CD14-positive monocyte (primary cell): Measurements from ENCODE around the gene AGFG1. TPM values are rescaled to one million over a fixed set of nuclear protein-coding genes. Genes with fewer than 3 reads are reported as not detected.

ENCODE experiments used
- DNase-seq, 3 donors: peaks; one replicate each; pipeline ENCODE4 v3.0.0-alpha.2; 2011 to 2022
- H2AFZ ChIP-seq: 2 replicates; pipeline ENCODE4 v1.6.0; 2012; ENCODE audit warnings: mild to moderate bottlenecking, low read depth, low read length, inconsistent platforms; ENCODE audit not compliant: insufficient read depth, poor library complexity, severe bottlenecking
- H3K27ac ChIP-seq, 2 donors: 1 replicate in 1 of 2; 2 replicates in 1 of 2; pipeline ENCODE4 v1.5.1; 2012 to 2013; ENCODE audit warnings: low read length in 2 of 2, control low read depth in 1 of 2, inconsistent platforms in 1 of 2, low read depth in 1 of 2, mild to moderate bottlenecking in 1 of 2
- H3K27me3 ChIP-seq, 2 donors: one replicate each; pipeline versions ENCODE4 v1.6.0 to v1.6.1; 2011 to 2013; ENCODE audit warnings: low read length in 2 of 2; ENCODE audit not compliant: control insufficient read depth in 2 of 2, insufficient read depth in 2 of 2
- H3K36me3 ChIP-seq, 2 donors: replicated peaks in 1 of 2; 1 replicate in 1 of 2; 2 replicates in 1 of 2; pipeline versions ENCODE4 v1.5.1 to v1.6.1; 2012 to 2013; ENCODE audit warnings: low read length in 2 of 2, control low read depth in 1 of 2, inconsistent platforms in 1 of 2, mild to moderate bottlenecking in 1 of 2; ENCODE audit not compliant: insufficient read depth in 2 of 2, control insufficient read depth in 1 of 2
- H3K4me1 ChIP-seq, 2 donors: 1 replicate in 1 of 2; 2 replicates in 1 of 2; pipeline versions ENCODE4 v1.5.1 to v1.6.1; 2012 to 2013; ENCODE audit warnings: low read length in 2 of 2, control low read depth in 1 of 2, inconsistent platforms in 1 of 2, mild to moderate bottlenecking in 1 of 2, moderate library complexity in 1 of 2; ENCODE audit not compliant: insufficient read depth in 2 of 2, control insufficient read depth in 1 of 2
- H3K4me2 ChIP-seq: replicated peaks from 2 replicates; pipeline ENCODE3; 2012; ENCODE audit warnings: low read length, moderate library complexity, mild to moderate bottlenecking; ENCODE audit not compliant: poor library complexity, severe bottlenecking; ENCODE audit errors: extremely low read depth
- H3K4me3 ChIP-seq, 3 experiments: fragments of 200-600 bp in 1 of 3; sonication (generic) in 1 of 3; replicated peaks in 1 of 3; 1 replicate in 2 of 3; 2 replicates in 1 of 3; pipeline ENCODE4 v1.5.1; 2011 to 2013; ENCODE audit warnings: low read length in 3 of 3, mild to moderate bottlenecking in 3 of 3, control low read depth in 2 of 3, low read depth in 2 of 3, inconsistent platforms in 1 of 3, moderate library complexity in 1 of 3
- H3K79me2 ChIP-seq: 2 replicates; pipeline ENCODE4 v1.6.0; 2012; ENCODE audit warnings: mild to moderate bottlenecking, control low read depth, inconsistent platforms, low read length, moderate library complexity; ENCODE audit not compliant: insufficient read depth
- H3K9ac ChIP-seq: 2 replicates; pipeline ENCODE4 v1.6.0; 2017; ENCODE audit warnings: low read length, mild to moderate bottlenecking; ENCODE audit not compliant: insufficient read depth, poor library complexity, severe bottlenecking
- H3K9me3 ChIP-seq, 2 donors: replicated peaks in 1 of 2; 1 replicate in 1 of 2; 2 replicates in 1 of 2; pipeline versions ENCODE4 v1.5.1 to v1.6.1; 2012 to 2013; ENCODE audit warnings: low read length in 2 of 2, control low read depth in 1 of 2; ENCODE audit not compliant: control insufficient read depth in 1 of 2, insufficient read depth in 1 of 2
- H4K20me1 ChIP-seq: 2 replicates; pipeline ENCODE4 v1.6.0; 2012; ENCODE audit warnings: mild to moderate bottlenecking, low read length, control low read depth, moderate library complexity; ENCODE audit not compliant: insufficient read depth
- H3K27ac Mint-ChIP-seq, 7 donors: one replicate each; pipeline ENCODE4 v1.8.0; 2020; ENCODE audit warnings: mild to moderate bottlenecking in 7 of 7, mixed read lengths in 7 of 7, moderate library complexity in 6 of 7, inconsistent platforms in 2 of 7
- H3K27me3 Mint-ChIP-seq, 3 donors: one replicate each; pipeline ENCODE4 v1.8.0; 2021 to 2022; ENCODE audit warnings: low read depth in 3 of 3, mild to moderate bottlenecking in 3 of 3, mixed read lengths in 3 of 3, moderate library complexity in 3 of 3, inconsistent platforms in 1 of 3
- H3K36me3 Mint-ChIP-seq, 2 donors: one replicate each; pipeline ENCODE4 v1.8.0; 2020; ENCODE audit warnings: mixed read lengths in 2 of 2, inconsistent platforms in 1 of 2, mild to moderate bottlenecking in 1 of 2
- H3K4me1 Mint-ChIP-seq: one replicate; pipeline ENCODE4 v1.8.0; 2020; ENCODE audit warnings: mild to moderate bottlenecking, mixed read lengths
- H3K4me3 Mint-ChIP-seq, 2 donors: one replicate each; pipeline ENCODE4 v1.8.0; 2020; ENCODE audit warnings: mild to moderate bottlenecking in 2 of 2, mixed read lengths in 2 of 2, moderate library complexity in 1 of 2
- H3K9me3 Mint-ChIP-seq, 7 donors: one replicate each; pipeline ENCODE4 v1.8.0; 2020 to 2022; ENCODE audit warnings: mixed read lengths in 7 of 7, mild to moderate bottlenecking in 6 of 7, moderate library complexity in 6 of 7, inconsistent platforms in 2 of 7
- CTCF ChIP-seq: fragments of 200-600 bp; IDR thresholded peaks from one replicate; pipeline ENCODE4 v1.8.0; 2022; ENCODE audit warnings: antibody characterized with exemption, mild to moderate bottlenecking
- WGBS: methylation state at CpG from one replicate; pipeline ENCODE4 v1.1.5; 2013; ENCODE audit warnings: missing lambda C conversion rate; ENCODE audit not compliant: insufficient coverage; 5-methylcytosine and 5-hydroxymethylcytosine counted together
- intact Hi-C, 2 donors: fragments of 100-400 bp; cut with micrococcal nuclease; formaldehyde crosslinking; loops; one replicate each; pipeline versions ENCODE4 v1.15.0 to v1.15.1; 2023
- polyA plus RNA-seq, 3 donors: library from polyadenylated mRNA; depleted of rRNA in 1 of 3; unstranded in 2 of 3; stranded (reverse) in 1 of 3; fragments of 300-500 nt in 2 of 3; fragments of >200 nt in 1 of 3; fragmentation: Illumina TruSeq in 2 of 3; gene quantifications; 1 replicate in 2 of 3; 2 replicates in 1 of 3; pipeline ENCODE4 v1.2.3, GENCODE V29; 2012 to 2021

The AGFG1 gene
- polyA plus RNA-seq, 3 donors: 17.3 to 76.1 (median 56.9) TPM

GRCh38 chr2:227450311-227450841, 21.6 kb upstream of the AGFG1 start:
- intact Hi-C loops: loop anchor here in 1 of 2 donors (5.0 kb wide), 1 partner anchor 33 kb away; no protein-coding TSS in a partner anchor
- peaks cover 0 to 2% (median 1%) of the 10 kb centered on the region in 3 donors for H3K27me3 Mint-ChIP-seq
- no peak for TF ChIP-seq CTCF
- peak overlapping the region; percentile 54 for H3K4me2 ChIP-seq
- no peak overlapping the region for H2AFZ ChIP-seq
- H4K20me1 ChIP-seq: no peaks in the 10 kb centered on the region
- H3K27ac Mint-ChIP-seq: peak overlapping the region; percentile 88 to 96 (median 93)
- no peaks in the 10 kb centered on the region for H3K79me2 ChIP-seq
- H3K4me1 Mint-ChIP-seq: peaks cover 77% of the 10 kb centered on the region
- H3K4me3 Mint-ChIP-seq: peak overlapping the region in 1 of 2 donors; percentile 57
- H3K9me3 Mint-ChIP-seq: peaks cover 0 to 2% (median 0%) of the 10 kb centered on the region in 7 donors
- no peak overlapping the region for H3K9ac ChIP-seq
- H3K27me3 ChIP-seq: no peaks in the 10 kb centered on the region
- H3K4me1 ChIP-seq: peaks cover 60 to 78% of the 10 kb centered on the region in 2 donors
- DNase-seq: peak in 2 of 3 donors; percentile 51 to 68
- no peaks in the 10 kb centered on the region for H3K9me3 ChIP-seq
- H3K4me3 ChIP-seq: peak overlapping the region in 1 of 3 experiments; percentile 29
- H3K36me3 ChIP-seq: no peaks in the 10 kb centered on the region
- no CpG with 5 or more reads among the region's 5 CpGs for WGBS
- H3K36me3 Mint-ChIP-seq: no peaks in the 10 kb centered on the region
- peak overlapping the region; percentile 51 to 83 for H3K27ac ChIP-seq

GRCh38 chr2:227450926-227451654, 20.9 kb upstream of the AGFG1 start:
- Histone ChIP-seq H3K27me3 (no peaks in the 10 kb centered on the region), H4K20me1 (no peaks in the 10 kb centered on the region), H3K4me3 (peak overlapping the region in 1 of 3 experiments; percentile 29), H3K9ac (no peak overlapping the region), H3K9me3 (no peaks in the 10 kb centered on the region), H3K79me2 (no peaks in the 10 kb centered on the region), H3K36me3 (no peaks in the 10 kb centered on the region), H3K4me2 (peak overlapping the region; percentile 54), H3K4me1 (peaks cover 60 to 85% of the 10 kb centered on the region in 2 donors), H2AFZ (no peak overlapping the region), H3K27ac (peak overlapping the region; percentile 51 to 83)
- H3K27ac Mint-ChIP-seq: peak overlapping the region; percentile 88 to 96 (median 93)
- H3K4me1 Mint-ChIP-seq: peaks cover 80% of the 10 kb centered on the region
- H3K9me3 Mint-ChIP-seq: peaks cover 0 to 2% (median 0%) of the 10 kb centered on the region in 7 donors
- peaks cover 0 to 2% (median 1%) of the 10 kb centered on the region in 3 donors for H3K27me3 Mint-ChIP-seq
- DNase-seq: peak in 2 of 3 donors; percentile 73 to 78
- H3K4me3 Mint-ChIP-seq: peak overlapping the region in 1 of 2 donors; percentile 59
- WGBS: 0% methylated on average over 1 of the region's 5 CpGs
- TF ChIP-seq CTCF: no peak
- H3K36me3 Mint-ChIP-seq: no peaks in the 10 kb centered on the region
- intact Hi-C loops: loop anchor here in 1 of 2 donors (5.0 kb wide), 1 partner anchor 34 kb away; no protein-coding TSS in a partner anchor
